GM04503 (cell line): ENCODE results near the gene NCKIPSD.
"Not testable (repeated sequence)": the region's sequence is repeated elsewhere in the genome, so short reads cannot be mapped to it uniquely, and the experiment has no call there.

Experiments used
- DNase-seq: peaks from one replicate; pipeline ENCODE4 v3.0.0-alpha.2; 2012; ENCODE audit warnings: low read depth

The NCKIPSD gene

DNA sequence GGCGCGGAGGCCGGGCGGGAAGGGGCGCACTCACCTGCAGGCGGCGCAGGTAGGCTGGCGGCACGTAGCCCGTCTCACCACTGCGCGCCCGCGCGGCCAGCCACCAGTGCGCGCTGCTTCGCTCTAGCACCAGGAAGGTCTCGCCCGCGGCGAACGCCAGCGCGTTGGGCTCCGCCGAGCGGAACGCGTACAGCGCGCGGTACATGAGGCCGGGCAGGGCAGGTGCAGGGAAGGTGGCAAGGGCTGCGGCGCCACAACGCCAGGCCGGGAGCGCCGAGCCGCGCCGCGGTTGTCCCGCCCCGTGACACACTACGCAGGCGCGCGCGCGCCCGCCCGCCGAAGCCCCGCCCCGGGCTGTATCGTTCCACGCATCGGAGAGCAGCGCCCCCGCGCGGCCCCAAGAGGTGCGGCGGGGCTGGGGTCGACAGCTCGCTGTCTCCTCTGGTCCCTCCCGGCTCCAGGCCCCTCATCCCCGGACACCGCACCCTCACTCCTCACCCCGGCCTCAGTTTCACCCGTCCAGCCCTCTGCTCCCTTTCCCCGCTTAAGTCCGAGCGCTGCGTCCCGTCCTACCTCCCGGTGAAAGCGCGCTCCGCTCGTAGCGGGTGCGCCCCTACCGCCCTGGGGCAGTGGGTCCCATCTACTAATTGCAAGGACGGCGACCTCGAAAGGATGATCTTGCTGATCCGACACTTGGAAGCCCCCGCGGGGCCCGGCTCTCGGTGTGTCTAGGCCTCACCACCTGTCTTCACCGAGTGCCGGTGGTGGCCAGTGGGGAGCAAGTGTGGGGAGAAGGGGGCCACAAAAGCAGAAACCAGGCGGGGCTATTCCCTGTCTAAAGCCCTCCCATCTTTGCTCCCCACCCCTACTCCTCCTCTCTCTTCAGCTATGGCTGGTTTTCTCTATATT is at the start of gene NCKIPSD:
TSS of gene NCKIPSD (minus strand) at position 313 of the 909 bp plus-strand sequence. CDS start at position 205, 108 bp downstream.
- DNase-seq, result no peak

- DNase-seq, result not testable (repeated sequence)
Observed at GRCh38 chr3:48735075-48735767, 49.5 kb upstream of the NCKIPSD start.

- DNase-seq, result not testable (repeated sequence)
Observed at GRCh38 chr3:48734541-48734940, 48.8 kb upstream of the NCKIPSD start.

- not testable (repeated sequence) for DNase-seq
Observed at GRCh38 chr3:48733752-48734518, 48.2 kb upstream of the NCKIPSD start.

GRCh38 chr3:48727511-48727910 is 41.8 kb upstream of the NCKIPSD start:
- DNase-seq, result no peak

- DNase-seq, result not testable (repeated sequence)
Observed at GRCh38 chr3:48725185-48725855, 39.6 kb upstream of the NCKIPSD start.

DNA sequence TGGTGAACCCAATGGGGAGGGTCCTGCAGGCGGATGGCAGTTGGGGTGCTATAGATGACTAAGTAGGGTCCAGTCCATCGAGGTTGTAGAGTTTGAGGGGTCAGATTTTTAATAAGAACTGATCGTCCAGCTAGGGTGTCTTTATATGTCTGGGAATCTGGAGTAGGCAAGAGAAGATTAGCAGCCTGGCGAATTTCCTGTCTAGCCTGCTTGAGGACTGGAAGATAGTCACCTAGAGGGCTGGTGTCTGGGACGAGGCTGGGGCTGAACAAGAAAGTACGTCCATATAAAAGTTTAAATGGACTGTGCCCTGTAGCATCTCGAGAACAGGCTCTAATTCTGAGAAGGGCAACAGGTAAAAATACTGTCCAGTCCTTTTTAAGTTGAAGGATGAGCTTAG is 38.0 kb upstream of the NCKIPSD start:
- no peak for DNase-seq

- DNase-seq, result not testable (repeated sequence)
Observed at GRCh38 chr3:48723293-48723692, 37.6 kb upstream of the NCKIPSD start.

DNA sequence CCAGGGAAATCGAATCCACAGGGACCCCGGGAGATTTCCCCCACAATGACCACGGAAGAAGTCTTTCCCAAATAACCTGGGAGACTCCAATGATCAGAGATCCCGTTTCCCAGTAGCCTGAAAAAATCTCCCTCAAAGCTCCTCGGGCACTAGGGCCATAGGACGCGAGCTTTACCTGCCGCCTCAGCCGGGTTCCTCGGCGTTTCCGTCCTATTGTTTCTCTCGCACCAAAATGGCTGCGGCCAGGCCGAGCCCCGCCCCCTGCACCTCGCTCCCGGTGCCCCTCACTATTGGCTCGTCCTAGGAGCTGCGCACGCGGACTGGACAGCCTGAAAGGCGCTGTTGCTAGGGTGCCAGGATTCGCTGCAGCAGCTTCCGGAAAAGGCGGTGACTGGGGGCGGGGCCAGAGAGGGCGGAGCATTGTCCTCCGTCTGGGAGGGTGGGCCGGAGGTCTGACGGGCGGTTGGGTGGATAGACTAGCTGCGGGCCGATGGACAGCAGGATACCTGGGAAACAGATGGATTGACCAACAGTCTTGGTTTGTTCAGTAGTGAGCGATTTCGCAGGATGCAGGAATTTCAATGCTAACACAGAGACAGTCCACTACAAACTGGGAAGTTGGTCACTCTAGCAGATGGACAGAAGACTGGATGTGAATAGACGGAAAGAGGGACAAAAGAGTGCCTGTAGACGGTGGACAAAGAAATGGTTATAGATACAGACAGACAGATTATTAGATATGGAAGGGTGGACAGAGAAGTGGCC is 31.4 kb upstream of the NCKIPSD start, which contains the start of gene IP6K2:
TSS of gene IP6K2 (minus strand) at position 240 of the 765 bp plus-strand sequence. CDS start 21,930 bp downstream, outside the sequence.
- peak; percentile 83 for DNase-seq

GRCh38 chr3:48716508-48716981 is 30.8 kb upstream of the NCKIPSD start:
- no peak for DNase-seq

GRCh38 chr3:48715174-48715800 is 29.6 kb upstream of the NCKIPSD start:
- peak; percentile 55 for DNase-seq

GRCh38 chr3:48711727-48712126 is 26.0 kb upstream of the NCKIPSD start:
- DNase-seq, result no peak

GRCh38 chr3:48709051-48709461 is 23.3 kb upstream of the NCKIPSD start:
- no peak for DNase-seq

DNA sequence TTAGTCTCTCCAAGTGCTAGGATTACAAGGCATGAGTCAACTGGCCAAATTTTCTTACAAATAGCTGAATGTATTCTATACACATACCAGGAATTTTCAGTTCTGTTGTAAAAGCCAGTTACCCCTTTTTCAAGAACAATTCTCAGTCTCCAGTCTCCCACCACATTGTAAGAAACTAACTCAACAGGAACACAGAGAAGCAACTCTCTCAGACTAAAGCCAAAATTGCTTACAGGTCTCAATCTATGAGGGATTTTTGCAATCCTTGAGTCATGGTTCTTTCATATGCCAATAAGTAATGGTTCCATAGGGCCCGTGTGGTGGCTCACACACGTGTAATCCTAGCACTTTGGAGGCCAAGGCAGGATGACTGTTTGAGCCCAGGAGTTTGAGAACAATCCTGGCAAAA is 22.8 kb upstream of the NCKIPSD start:
- DNase-seq, result peak; percentile 35

DNA sequence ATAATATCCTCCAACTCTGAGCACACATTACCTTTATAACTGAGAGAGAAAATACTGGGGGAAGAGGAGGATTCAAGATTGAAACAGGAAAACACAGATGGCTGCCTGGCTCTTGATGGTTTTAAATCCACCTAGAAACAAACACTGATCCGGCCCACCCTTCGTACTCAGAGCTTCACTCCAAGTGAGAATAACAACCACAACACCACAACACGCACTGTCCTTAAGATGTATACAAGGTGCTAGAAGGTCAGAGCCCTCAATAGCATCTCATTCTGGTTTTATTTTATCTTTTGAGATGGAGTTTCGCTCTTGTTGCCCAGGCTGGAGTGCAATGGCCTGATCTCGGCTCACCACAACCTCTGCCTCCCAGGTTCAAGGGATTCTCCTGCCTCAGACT is 21.4 kb upstream of the NCKIPSD start:
- no peak for DNase-seq

- DNase-seq, result no peak
Observed at GRCh38 chr3:48702320-48702920, 16.7 kb upstream of the NCKIPSD start.

- no peak for DNase-seq
Observed at GRCh38 chr3:48700731-48701405, 15.2 kb upstream of the NCKIPSD start.

DNA sequence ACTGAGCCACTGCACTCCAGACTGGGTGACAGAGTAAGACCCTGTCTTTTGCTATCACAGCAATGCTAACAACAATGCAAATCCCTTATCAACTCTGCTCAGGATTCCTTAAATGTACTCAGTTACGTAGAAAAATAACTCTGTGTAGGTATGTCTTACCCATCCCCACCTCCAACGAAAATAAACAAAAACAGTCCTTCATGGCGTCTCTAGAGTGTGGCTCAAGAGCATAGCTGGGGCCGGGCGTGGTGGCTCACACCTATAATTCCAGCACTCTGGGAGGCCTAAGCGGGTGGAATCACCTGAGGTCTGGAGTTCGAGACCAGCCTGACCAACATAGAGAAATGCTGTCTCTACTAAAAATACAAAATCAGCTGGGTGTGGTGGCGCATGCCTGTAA is 13.2 kb upstream of the NCKIPSD start:
- no peak for DNase-seq

DNA sequence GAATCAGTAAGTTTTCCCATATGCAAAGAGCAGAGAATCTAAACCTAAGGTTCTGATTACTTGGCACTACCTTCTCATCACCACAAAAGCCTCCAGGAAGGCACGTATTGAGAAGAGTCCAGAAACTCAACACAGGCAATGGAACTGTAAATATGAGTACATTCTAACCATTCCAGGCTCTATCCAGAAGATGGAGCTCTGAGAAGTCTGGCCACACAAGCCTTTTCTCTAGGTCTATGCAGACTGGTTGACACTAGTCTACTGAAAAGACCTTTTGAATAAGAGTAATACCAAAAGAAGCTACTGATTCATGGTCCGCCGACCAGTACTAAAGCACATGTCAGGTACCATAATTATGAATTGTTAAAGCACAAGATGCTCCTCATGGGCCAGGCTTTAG is 12.2 kb upstream of the NCKIPSD start:
- DNase-seq, result no peak
